ENCODE results near the gene MAPKAPK3.

The MAPKAPK3 gene

GRCh38 chr3:50630877-50631276 is 13.9 kb downstream of the MAPKAPK3 start:
- TF ChIP-seq CTCF (IDR thresholded peaks at IDR 0.05; ENCODE audit: insufficient read depth, low read length, missing control alignments): no peak
- no peak for DNase-seq (ENCODE audit: low read depth, low spot score)
- CTCF ChIA-PET: interaction anchor here (0.6 to 8.5 kb wide), 5 partner anchors 15 to 759 kb away, joined by 3 to 108 read pairs (median 3); partner anchors contain the start of genes CISH and MAPKAPK3
- H3K4me3 ChIP-seq (ENCODE audit: low read depth, low read length): no peak overlapping the region
- POLR2A ChIA-PET: no interaction called here

- no peak for TF ChIP-seq CTCF (IDR thresholded peaks at IDR 0.05; ENCODE audit: insufficient read depth, low read length, missing control alignments)
- POLR2A ChIA-PET: no interaction called here
- CTCF ChIA-PET: interaction anchor here (1.5 to 8.5 kb wide), 2 partner anchors 17 to 757 kb away, joined by 3 to 108 read pairs; partner anchors contain the start of genes CISH and MAPKAPK3
- H3K4me3 ChIP-seq (ENCODE audit: low read depth, low read length): no peak overlapping the region
- DNase-seq (ENCODE audit: low read depth, low spot score): no peak
Observed at GRCh38 chr3:50632450-50632849, 15.5 kb downstream of the MAPKAPK3 start.

GRCh38 chr3:50633230-50633790 is 16.4 kb downstream of the MAPKAPK3 start:
- H3K4me3 ChIP-seq (ENCODE audit: low read depth, low read length): no peak overlapping the region
- TF ChIP-seq CTCF (IDR thresholded peaks at IDR 0.05; ENCODE audit: insufficient read depth, low read length, missing control alignments): no peak
- DNase-seq (ENCODE audit: low read depth, low spot score): no peak
- CTCF ChIA-PET: interaction anchor here (8.5 kb wide), 1 partner anchor 17 kb away, joined by 108 read pairs; the partner anchor contains the start of genes CISH and MAPKAPK3
- POLR2A ChIA-PET: no interaction called here

- CTCF ChIA-PET: interaction anchor here (1.0 to 1.5 kb wide), 4 partner anchors 18 to 465 kb away, joined by 3 to 4 read pairs (median 4); no protein-coding TSS in a partner anchor
- DNase-seq (ENCODE audit: low read depth, low spot score): no peak
Observed at GRCh38 chr3:50635066-50635465, 18.1 kb downstream of the MAPKAPK3 start.

GRCh38 chr3:50637011-50637410 is 20.1 kb downstream of the MAPKAPK3 start:
- no peak for TF ChIP-seq CTCF (IDR thresholded peaks at IDR 0.05; ENCODE audit: insufficient read depth, low read length, missing control alignments)
- POLR2A ChIA-PET: no interaction called here
- DNase-seq (ENCODE audit: low read depth, low spot score): no peak
- CTCF ChIA-PET: interaction anchor here (1.3 kb wide), 1 partner anchor 94 kb away, joined by 3 read pairs; no protein-coding TSS in a partner anchor
- no peak overlapping the region for H3K4me3 ChIP-seq (ENCODE audit: low read depth, low read length)

More at GRCh38 chr3:50635066-50635465, 18.1 kb downstream of the MAPKAPK3 start:
- H3K4me3 ChIP-seq (ENCODE audit: low read depth, low read length): no peak overlapping the region
- POLR2A ChIA-PET: no interaction called here
- TF ChIP-seq CTCF (IDR thresholded peaks at IDR 0.05; ENCODE audit: insufficient read depth, low read length, missing control alignments): no peak

- no peak overlapping the region for H3K4me3 ChIP-seq (ENCODE audit: low read depth, low read length)
- DNase-seq (ENCODE audit: low read depth, low spot score): no peak
- CTCF ChIA-PET: interaction anchor here (1.3 to 1.5 kb wide), 3 partner anchors 10 to 19 kb away, joined by 4 to 6 read pairs (median 5); no protein-coding TSS in a partner anchor
- POLR2A ChIA-PET: interaction anchor here (0.6 kb wide), 1 partner anchor 13 kb away, joined by 4 read pairs; no protein-coding TSS in a partner anchor
- TF ChIP-seq CTCF (IDR thresholded peaks at IDR 0.05; ENCODE audit: insufficient read depth, low read length, missing control alignments): no peak
Observed at GRCh38 chr3:50637945-50638344, 21.0 kb downstream of the MAPKAPK3 start.
